Activated CD8-positive, alpha-beta memory T cell treated with anti-CD3 and anti-CD28 coated beads, Interleukin-2, amount 50 U/mL, for 24 hours (primary cell): ENCODE measurements around the gene MAP4.

Source experiments
- DNase-seq: peaks from one replicate; pipeline ENCODE4 v3.0.0-alpha.2; 2020; ENCODE audit errors: extremely low read depth

Gene MAP4

GRCh38 chr3:47863391-47864128 lies 152.7 kb downstream of the MAP4 start:
- no peak for DNase-seq

DNA sequence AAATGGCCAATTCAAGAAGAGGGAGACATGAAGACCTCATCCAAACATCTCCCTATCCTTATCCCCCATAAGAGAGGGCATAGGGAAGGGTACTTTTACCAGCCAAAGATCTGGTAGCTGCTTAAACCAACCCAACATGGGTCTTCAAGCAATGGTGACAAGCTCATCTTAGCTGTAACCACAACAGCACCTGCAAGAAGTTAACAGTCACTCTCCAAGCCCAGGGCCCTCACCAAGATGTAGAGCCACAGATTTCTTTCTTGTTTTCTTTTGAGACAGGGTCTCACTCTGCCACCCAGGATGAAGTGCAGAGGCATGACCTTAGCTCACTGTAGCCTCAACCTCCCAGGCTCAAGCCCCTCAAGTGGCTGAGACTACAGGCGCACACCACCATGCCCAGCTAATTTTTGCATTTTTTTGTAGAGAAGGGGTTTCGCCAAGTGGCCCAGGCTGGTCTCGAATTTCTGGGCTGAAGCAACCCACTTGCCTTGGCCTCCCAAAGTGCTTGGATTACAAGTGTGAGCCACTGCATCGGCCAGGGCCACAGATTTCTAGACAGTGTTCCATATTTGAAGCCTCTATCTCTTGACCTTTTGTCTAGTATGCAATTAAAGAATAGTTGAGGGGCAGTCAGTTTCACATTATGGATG lies 156.1 kb downstream of the MAP4 start:
- DNase-seq: no peak

DNA sequence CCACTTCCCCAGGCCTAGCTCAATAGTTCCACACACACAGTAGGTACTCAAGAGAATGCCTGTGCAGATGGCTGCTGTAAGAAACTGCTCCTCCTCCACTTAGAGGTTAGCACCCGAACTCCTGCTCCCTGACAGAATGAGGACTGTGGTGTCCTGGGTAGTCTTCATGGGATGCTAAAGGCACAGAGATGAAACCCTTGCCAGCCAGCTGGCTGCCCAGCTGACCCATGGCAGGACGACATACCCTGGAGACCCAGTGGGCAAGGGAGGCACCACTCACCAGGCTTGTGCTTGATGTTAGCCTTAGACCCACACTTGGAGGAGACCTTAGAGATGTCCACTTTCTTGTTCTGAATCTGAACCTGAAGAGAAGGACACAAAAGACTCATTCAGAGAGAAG lies 159.1 kb downstream of the MAP4 start:
- DNase-seq: no peak

GRCh38 chr3:47856669-47857068 lies 159.5 kb downstream of the MAP4 start:
- DNase-seq: no peak

GRCh38 chr3:47855461-47856383 lies 160.5 kb downstream of the MAP4 start:
- DNase-seq: no peak

GRCh38 chr3:47854720-47855455 lies 161.3 kb downstream of the MAP4 start:
- DNase-seq: no peak

GRCh38 chr3:47854267-47854666 lies 161.9 kb downstream of the MAP4 start:
- no peak for DNase-seq

GRCh38 chr3:47852604-47853602 lies 163.3 kb downstream of the MAP4 start:
- DNase-seq: no peak

- DNase-seq: no peak
Observed at GRCh38 chr3:47851888-47852603, 164.2 kb downstream of the MAP4 start.

DNA sequence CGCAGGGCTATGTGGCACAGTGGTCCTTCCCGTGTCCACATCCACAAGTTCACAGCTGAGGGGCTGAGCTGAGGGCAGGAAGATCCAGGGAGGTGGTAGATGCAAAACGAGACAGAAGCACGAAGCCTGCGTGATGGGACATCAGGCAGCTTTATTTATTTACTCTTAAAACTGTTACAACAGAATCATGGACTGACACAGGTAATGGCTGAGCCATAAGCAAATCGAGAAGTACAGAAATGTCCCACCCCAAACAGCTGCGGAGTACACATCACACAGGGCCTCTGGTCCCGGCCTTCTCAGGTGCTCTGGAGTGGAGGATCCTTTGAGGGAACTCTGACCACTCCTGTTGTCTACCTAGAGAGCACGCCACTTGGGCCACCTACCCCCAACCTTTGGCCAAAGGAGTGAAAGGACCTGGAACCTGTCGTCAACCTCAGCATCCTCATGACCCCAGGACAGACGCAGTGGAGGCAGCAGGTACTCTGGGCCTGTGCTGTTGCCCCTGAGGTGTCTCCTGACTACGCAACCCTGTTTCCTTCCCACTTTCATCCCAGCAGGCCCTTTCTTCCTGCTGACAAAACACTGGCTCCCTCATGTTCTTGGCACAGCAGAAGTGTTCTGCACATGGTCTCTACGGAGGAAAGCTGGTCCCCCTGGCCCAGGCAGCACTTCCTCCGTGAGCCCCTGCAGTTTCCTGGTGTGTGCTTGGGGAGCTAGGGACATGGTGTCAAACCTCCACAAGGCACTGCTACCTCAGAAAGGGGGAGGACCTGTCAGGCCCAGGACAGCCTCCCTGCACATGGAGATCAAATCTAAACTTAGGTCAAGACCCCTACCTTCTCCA lies 165.4 kb downstream of the MAP4 start:
- DNase-seq: no peak

DNA sequence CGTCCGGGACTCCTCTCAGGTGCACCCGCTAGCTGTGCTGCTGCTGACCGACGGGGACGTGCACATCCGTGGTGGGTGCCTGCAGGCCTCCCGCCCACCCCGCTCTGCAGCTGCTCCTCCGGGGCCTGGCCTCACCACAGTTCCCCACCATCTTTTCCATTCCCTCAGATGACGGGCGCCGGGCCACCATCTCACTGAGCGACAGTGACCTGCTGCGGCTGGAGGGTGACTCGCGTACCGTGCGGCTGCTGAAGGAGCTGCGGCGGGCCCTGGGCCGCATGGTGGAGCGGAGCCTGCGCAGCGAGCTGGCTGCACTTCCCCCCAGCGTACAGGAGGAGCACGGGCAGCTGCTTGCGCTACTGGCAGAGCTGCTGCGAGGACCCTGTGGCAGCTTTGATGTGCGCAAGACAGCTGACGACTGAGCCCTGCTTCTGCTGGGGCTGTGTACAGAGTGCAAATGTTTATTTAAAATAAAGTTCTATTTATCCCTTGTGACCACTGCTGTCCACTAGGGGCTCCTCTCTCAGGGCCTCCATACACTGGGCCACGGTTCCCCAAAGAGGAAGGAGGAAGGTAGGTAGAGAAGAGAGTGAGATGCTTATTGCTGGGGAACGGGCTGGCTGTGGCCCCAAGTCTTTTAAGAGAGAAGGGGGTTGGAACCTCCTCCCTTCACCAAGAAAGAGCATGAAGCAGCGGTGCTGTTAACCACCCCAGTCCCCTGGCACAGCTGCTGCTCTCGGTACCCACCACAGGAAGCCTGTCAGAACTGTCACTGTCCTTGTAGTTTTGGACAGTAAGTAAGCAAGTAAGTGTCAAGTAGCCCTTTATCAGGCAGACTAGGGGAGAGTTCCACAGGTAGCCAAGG lies 166.3 kb downstream of the MAP4 start:
- no peak for DNase-seq

DNA sequence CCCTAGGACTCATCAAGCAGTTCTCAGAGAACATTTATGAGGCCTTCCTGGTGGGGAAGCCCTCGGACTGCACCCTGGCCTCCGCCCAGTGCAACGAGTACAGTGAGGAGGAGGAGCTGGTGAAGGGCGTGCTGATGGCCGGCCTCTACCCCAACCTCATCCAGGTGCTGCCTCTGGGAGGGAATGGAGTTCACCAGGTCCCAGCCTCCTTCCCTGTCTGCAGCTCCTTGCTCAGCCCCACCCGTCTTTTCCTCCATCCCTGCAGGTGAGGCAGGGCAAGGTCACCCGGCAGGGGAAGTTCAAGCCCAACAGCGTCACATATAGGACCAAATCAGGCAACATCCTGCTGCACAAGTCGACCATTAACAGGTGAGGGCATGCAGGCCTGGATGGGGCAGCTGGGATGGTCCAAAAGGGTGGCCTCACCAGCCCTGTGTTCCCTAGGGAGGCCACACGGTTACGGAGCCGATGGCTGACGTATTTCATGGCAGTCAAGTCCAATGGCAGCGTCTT lies 167.0 kb downstream of the MAP4 start:
- DNase-seq: no peak

DNA sequence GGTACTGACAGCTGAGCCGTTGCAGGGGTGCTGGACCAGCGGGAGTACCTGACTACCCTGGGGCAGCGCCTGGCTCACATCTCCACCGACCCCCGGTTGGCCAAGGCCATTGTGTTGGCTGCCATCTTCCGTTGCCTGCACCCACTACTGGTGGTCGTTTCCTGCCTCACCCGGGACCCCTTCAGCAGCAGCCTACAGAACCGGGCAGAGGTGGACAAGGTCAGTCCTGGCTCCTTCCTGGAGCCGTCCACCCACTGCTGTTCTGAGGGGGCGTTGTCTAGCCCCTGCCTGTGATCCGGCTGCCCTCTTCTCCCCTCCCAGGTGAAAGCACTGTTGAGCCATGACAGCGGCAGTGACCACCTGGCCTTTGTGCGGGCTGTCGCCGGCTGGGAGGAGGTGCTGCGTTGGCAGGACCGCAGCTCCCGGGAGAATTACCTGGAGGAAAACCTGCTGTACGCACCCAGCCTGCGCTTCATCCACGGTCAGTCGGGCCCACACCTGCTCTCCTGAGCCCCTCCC lies 167.6 kb downstream of the MAP4 start:
- DNase-seq: no peak

- DNase-seq: no peak
Observed at GRCh38 chr3:47847801-47848518, 168.3 kb downstream of the MAP4 start.

DNA sequence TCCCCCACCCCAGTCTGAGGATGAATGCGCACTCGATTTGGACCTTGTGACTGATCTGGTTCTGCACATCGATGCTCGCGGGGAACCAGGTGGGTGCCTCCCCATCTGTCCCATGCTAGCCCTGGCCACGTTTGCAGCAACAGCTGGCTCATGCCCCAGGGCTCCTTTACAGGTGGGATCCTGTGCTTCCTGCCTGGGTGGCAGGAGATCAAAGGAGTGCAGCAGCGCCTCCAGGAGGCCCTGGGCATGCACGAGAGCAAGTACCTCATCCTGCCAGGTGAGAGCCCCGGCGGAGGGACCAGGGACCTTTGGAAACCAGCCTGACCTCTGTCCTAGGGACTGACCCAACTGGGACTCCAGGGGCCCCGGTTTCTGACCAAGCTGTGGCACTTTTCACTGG lies 169.0 kb downstream of the MAP4 start:
- no peak for DNase-seq

GRCh38 chr3:47846880-47847248 lies 169.4 kb downstream of the MAP4 start:
- no peak for DNase-seq
